Brain microvascular endothelial cell (primary cell): ENCODE results near the gene SRPX.
A peak's percentile ranks its signal among the peaks of the same experiment; 100 is the strongest.

Experiments used
- DNase-seq: peaks from one replicate; pipeline ENCODE4 v3.0.0-alpha.2; 2020
- H3K27ac ChIP-seq: fragments of 250-450 bp; sonication (Bioruptor Pico); 2 replicates; pipeline ENCODE4 v1.5.1; 2020; ENCODE audit warnings: mild to moderate bottlenecking, moderate library complexity
- H3K27me3 ChIP-seq: fragments of 250-450 bp; sonication (Bioruptor Pico); replicated peaks from 2 replicates; pipeline ENCODE4 v1.5.1; 2020; ENCODE audit warnings: mild to moderate bottlenecking
- H3K36me3 ChIP-seq: fragments of 250-450 bp; sonication (Bioruptor Pico); replicated peaks from 2 replicates; pipeline ENCODE4 v1.5.1; 2020; ENCODE audit warnings: mild to moderate bottlenecking
- H3K4me3 ChIP-seq: 2 replicates; pipeline ENCODE4 v1.5.1; 2011; ENCODE audit warnings: low read depth, mild to moderate bottlenecking, control low read depth, low read length, moderate library complexity
- in situ Hi-C: cut with HindIII; loops from 2 replicates; pipeline ENCODE4 v1.10.0; 2017; ENCODE audit warnings: low sequenced_read_pairs, low pct_ligation_motif_present
- TF ChIP-seq, protein P1 (sequence below): IDR thresholded peaks from 2 replicates; pipeline ENCODE4 v1.5.1; 2011; ENCODE audit warnings: low read depth, mild to moderate bottlenecking, moderate library complexity, low read length, control low read depth, inconsistent platforms; ENCODE audit errors: missing control alignments

The SRPX gene

DNA sequence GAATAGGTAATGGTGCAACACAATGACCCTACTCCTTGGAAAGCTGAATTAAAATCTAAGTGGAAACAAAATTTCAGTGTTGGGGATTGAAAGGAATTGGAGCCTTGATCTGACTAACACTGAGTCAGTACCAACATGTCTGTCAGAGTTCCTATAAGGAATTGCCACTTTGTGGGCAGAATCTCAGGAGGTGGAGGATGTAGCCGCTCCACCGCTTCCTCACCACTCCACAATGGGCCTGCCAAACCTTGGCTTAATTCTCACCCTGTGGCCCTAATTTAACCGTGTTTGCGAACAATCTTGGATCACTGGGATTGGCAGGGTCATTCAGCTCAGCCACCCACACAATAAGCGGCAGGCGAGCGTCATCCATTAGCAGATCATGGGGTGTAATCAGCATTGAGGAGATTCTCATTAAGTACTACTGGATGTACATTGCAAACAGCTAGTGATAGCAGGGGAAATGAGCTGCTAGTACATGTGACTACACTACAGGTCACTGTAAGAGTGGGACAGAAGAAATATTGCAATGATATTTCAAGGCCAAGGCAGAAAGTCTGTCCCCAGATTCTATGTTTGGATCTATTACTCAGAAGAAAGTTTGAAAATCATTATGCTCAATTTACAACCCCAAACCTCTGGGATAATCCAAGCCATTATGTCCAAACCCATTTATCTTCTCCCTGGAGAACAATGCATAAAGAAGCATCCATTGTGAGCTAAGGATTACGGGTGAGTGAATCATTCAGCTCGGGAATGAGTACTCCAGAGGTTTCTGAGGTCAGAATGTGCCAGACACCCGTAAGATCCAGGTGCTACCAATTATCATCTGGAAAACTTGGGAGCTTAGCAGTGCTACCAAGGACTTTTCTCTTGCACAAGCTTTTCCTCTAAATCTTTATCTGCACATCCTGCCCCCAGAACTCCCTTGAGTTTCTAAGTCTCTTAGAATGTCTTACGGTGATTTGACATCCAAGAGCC, 5.8 kb downstream of the SRPX start:
- no peak for DNase-seq
- Histone ChIP-seq H3K4me3 (no peak overlapping the region), H3K27me3 (no peaks in the 10 kb centered on the region), H3K36me3 (no peaks in the 10 kb centered on the region), H3K27ac (peak overlapping the region; percentile 16)
- TF ChIP-seq, protein P1, sequence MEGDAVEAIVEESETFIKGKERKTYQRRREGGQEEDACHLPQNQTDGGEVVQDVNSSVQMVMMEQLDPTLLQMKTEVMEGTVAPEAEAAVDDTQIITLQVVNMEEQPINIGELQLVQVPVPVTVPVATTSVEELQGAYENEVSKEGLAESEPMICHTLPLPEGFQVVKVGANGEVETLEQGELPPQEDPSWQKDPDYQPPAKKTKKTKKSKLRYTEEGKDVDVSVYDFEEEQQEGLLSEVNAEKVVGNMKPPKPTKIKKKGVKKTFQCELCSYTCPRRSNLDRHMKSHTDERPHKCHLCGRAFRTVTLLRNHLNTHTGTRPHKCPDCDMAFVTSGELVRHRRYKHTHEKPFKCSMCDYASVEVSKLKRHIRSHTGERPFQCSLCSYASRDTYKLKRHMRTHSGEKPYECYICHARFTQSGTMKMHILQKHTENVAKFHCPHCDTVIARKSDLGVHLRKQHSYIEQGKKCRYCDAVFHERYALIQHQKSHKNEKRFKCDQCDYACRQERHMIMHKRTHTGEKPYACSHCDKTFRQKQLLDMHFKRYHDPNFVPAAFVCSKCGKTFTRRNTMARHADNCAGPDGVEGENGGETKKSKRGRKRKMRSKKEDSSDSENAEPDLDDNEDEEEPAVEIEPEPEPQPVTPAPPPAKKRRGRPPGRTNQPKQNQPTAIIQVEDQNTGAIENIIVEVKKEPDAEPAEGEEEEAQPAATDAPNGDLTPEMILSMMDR, result no peak
- in situ Hi-C loops, result no loop called here

DNA sequence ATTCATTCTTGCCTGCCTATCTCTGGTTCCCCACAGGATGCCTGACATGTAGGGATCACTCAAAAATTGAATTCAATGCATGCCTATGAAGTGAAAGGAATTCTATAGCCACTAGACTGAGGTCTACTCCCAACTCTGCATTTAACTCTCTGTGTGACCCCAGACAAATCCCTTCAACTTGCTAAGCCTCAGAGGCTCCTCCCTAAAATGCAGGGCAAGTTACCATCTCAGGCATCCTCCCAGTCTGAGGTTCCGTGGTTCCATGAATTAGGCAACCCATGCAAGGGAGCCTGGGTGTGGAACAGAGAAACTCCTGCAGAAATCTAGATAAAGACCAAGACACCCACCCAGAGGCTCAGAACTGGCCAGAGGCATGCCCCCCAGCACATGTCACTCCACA, 6.6 kb downstream of the SRPX start:
- Histone ChIP-seq H3K27ac (no peak overlapping the region), H3K27me3 (no peaks in the 10 kb centered on the region), H3K36me3 (no peaks in the 10 kb centered on the region), H3K4me3 (no peak overlapping the region)
- in situ Hi-C loops, result no loop called here
- TF ChIP-seq, protein P1, result no peak
- DNase-seq, result no peak

DNA sequence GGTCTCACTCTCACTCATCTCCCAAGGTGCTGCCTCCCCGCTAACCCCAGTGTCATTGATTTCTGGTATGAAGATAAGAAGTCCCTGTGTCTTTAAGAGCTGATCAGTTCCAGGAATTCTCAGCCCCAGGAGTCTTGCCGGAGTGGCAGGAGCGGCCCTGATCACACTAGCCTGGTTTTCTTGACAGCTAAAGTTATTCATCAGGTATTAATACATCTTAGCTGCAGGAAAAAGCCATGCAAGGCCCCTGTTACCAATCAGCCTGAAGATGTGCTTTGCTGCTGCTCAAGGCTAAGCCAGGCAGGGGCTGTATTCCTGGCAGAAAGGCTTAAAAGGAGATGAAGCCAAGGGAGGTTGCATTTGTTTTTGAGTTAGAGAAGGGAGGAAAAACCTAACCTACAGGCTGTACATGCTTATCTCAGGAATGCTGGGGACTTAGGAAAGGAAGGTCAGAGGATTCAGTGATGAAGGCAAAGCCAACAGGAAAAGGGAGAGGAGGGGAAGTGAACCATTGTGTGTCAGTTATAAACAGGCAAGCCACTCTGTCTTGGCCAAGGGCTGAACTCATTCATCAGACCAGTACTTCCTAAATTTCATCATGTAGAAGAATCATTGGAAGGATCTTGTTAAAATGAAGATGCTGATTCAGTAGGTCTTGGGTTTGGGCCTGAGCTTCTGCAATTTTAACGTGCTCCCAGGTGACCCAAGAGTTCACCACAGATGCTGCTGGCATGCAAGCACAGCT, 8.6 kb downstream of the SRPX start:
- no peaks in the 10 kb centered on the region for H3K36me3 ChIP-seq
- no peaks in the 10 kb centered on the region for H3K27me3 ChIP-seq
- TF ChIP-seq, protein P1, result no peak
- no peak overlapping the region for H3K4me3 ChIP-seq
- DNase-seq, result no peak
- in situ Hi-C loops, result no loop called here
- H3K27ac ChIP-seq, result no peak overlapping the region

DNA sequence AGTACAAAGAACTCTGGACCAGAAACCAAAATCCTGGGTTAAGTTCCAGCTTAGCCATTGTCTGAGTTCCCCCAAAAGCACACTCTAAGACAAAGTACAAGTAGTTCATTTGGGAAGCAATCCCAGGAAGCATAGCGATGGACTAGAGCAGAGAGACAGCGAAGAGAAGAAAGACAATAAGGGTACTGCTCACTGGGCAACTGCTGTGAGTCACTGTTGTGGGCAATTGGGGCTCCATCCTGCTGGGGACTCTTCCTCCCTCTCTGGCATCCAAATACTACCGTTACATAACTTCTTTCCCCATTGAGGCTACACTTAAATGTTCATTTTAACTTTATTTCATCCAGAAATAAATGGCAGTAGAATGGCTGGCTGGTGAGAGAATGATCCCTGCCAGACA, 14.1 kb downstream of the SRPX start:
- no peaks in the 10 kb centered on the region for H3K27me3 ChIP-seq
- DNase-seq, result no peak
- in situ Hi-C loops, result no loop called here
- TF ChIP-seq, protein P1, result no peak
- H3K36me3 ChIP-seq, result no peaks in the 10 kb centered on the region
- H3K4me3 ChIP-seq, result no peak overlapping the region
- H3K27ac ChIP-seq, result no peak overlapping the region

DNA sequence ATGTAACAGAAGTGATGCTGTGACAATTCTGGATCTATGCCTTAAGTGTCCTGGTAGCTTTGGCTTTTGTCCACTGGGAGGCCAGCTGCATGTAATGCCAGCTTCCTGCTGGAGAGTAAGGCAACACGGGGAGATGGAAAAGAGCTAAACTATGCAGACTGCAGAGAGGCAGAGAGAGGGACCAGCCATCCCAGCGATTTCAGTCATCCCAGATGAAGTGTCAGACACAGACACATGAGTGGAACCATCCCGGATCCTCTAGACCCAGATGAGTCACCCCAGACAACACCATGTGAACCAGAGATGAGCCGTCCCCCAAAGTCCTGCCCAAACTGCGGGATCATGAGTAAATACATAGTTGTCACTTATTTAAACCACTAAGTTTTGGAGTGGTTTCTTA, 14.6 kb downstream of the SRPX start:
- Histone ChIP-seq H3K27ac (no peak overlapping the region), H3K36me3 (no peaks in the 10 kb centered on the region), H3K4me3 (no peak overlapping the region), H3K27me3 (no peaks in the 10 kb centered on the region)
- DNase-seq, result peak; percentile 41
- in situ Hi-C loops, result no loop called here
- TF ChIP-seq, protein P1, result peak; percentile 32
